ENCODE data around the gene PSMB8.
A peak's percentile ranks its signal among the peaks of the same experiment; 100 is the strongest.
"Not testable (repeated sequence)": the region's sequence is repeated elsewhere in the genome, so short reads cannot be mapped to it uniquely, and the experiment has no call there.

Gene PSMB8

DNA sequence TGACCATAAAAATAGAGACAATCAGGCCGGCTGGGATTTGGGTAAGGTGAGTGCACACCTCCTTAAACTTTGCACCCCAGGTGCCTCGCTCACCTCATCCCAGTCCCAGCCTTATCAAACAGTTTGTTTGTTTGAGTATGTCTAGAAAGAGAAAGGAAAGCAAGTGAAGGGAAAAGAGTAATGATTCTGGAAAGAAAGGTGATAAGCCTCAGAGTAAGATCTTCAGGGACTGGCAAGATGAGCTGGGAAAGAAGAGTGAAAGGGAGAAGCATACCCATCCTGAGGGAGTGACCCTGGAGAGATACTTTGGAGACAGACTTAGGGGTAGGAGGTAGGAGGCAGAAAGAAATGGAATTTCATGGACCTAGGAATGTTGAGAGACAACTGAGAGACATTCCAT, 7.0 kb downstream of the PSMB8 start:
- no peak for DNase-seq

DNA sequence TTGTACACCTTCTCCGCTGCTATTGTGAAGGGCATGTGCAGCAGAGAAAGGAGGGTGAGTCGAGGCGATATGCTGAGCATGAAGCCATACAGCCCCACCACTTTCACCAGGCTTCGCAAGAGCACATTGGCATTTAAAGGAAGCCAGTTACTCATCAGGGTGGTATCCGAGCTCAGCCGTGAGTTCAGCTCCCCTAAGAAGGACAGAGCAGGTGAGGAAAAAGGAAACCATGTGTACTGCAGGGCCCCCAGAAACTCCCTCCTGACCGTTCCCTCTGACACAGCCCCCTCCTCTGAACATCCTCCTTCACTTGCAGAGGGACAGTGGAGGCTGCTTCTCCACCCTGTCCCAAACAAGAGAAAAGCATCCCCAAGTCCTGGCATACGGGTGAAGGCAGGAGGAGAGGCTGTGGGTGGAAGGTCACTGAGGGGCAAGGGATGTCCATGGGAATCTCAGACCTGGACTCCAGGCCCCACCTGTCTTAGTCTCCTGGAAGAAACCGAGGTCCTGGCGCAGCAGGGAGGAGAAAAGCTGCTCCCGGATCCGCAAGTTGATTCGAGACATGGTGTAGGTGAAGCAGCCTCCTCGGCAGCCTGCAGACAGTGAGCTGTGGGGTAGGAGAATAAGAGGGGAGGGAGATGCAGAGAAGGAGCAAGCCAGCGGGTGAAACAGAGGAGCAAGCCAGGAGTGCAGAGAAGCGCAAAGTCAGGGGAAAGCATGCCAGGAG, 8.5 kb downstream of the PSMB8 start:
- no peak for DNase-seq

DNA sequence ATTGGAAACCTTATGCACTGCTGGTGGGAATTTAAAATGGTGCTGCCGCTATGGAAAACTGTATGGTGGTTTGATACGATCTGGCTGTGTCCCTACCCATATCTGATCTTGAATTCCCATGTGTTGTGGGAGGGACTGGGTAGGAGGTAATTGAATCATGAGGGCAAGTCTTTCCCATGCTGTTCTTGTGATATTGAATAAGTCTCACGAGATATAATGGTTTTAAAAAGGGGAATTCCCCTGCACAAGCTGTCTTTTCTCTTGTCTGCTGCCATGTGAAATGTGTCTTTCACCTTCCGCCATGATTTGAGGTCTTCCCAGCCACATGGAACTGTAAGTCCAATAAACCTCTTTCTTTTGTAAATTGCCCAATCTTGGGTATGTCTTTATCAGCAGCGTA, 10.2 kb downstream of the PSMB8 start:
- no peak for DNase-seq

GRCh38 chr6:32832535-32832934, 11.3 kb downstream of the PSMB8 start:
- DNase-seq, result no peak

DNA sequence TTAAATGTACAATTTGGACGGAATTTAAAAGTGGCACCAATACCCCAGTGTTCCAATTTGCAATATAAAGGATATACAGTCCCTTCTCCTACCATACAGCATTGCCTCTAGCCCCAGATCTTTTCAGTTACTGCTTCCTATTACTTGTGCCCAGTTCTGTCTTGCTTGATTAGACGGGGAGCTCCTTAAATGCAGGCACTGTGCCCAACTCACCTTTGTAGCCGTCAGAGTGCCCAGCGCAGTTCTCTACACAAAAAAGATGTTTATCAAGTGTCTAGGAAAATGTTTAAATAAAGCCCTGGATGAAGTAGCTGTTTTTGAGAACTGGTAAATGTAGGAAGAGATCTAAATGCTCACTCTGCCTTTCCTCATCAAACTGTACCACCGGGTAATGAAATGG, 12.9 kb downstream of the PSMB8 start:
- DNase-seq, result no peak

DNA sequence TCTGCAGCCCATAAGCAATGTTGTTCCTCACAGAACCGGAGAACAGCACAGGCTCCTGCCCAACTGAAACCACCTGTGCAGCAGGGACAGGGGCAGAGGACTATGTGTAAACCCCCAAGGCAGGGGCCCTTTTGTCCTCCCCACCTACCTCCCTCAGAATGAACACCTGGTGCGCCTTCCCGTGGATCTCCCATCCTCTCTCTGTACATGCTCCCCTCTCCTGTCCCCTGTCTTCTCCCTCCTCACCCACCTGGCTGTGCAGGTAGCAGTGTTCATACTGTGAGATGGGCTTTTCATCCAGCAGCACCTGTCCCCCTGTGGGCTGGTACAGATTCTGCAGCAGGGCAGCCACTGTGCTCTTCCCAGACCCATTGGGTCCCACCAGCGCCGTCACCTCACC, 13.8 kb downstream of the PSMB8 start:
- no peak for DNase-seq

- no peak for DNase-seq
These were observed 14.4 kb downstream of the PSMB8 start for GRCh38 chr6:32829495-32829894.

DNA sequence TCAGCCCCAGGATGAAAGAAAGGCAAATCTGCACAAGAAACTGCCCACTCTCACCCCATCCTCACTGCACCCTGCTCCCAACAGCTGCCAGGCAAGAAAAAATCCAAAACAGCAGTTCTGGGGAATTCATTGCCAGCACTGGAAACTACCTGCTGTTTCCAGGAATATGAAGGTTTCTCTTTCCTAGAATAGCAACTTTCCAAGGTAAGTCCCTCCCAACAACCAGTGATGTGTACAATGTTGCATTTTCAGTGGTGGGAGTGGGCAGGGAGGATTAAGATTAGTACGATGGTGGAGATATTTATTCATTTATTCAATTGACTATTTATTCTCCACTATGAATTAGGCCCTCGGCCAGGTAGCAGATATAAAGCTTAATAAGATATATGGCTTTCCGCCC, 16.8 kb downstream of the PSMB8 start:
- no peak for DNase-seq

- no peak for DNase-seq
These were observed 17.9 kb downstream of the PSMB8 start for GRCh38 chr6:32825966-32826365.

DNA sequence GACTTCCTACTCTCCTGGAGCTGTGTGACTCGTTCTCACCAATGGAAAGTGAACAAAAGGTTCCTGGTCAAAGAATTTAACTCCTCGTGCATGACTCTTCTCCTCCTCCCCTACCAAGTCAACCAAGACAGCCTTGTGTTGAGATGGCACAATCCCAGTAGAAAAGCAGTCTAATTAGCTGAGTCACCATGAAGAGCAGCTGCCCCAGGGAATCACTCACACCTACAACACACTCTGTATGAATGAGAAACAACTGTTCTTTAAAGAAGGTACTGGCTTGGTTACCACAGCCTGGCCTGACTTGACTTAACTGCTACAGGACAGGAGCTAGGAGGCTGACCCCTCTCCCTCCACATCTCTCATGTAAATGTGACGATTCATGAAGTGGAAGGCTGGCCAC, 24.1 kb downstream of the PSMB8 start:
- no peak for DNase-seq

DNA sequence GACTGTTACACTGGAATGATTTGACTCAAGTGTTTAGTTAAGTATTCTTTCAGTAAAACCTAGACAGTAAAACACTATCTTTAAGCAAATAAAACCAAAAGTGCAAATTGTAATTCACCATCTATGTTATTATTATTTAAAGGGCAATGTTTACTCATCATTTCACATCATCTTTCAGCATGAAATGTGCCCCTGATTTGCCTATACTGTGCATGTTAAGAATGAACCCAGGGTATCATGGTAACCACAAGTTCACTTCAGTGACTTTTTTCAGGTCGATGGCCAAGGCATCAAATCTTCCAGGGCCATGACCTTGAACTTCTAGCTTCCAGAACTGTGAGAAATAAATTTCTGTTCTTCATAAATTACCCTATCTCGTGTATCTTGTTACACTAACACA, 25.0 kb downstream of the PSMB8 start:
- no peak for DNase-seq

DNA sequence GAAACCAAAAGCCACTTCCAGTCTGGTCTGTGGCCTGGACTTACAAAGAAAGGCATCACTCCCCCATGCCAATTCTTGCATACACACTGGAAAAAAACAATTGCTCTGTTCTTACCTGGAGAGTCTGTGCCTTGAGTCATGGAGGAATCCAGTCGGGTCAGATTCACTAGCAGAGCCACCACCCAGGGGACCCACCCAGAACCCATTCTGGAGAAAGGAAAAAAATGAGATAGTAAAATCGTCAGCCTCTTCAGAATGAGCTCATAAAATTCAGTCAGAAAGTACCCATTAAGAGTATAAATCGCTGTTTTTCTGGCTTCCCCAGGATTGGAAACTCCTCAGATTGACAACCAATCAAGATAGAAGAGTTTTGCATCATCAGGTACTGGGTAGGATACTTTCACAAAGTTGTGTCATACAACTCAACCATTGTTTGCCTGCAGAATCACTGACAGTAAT, 27.1 kb downstream of the PSMB8 start, which contains the start of gene HLA-DOB:
HLA-DOB (minus strand) TSS at position 257 of the 459 bp plus-strand sequence; CDS start at position 206, 51 bp downstream.
- no peak for DNase-seq

DNA sequence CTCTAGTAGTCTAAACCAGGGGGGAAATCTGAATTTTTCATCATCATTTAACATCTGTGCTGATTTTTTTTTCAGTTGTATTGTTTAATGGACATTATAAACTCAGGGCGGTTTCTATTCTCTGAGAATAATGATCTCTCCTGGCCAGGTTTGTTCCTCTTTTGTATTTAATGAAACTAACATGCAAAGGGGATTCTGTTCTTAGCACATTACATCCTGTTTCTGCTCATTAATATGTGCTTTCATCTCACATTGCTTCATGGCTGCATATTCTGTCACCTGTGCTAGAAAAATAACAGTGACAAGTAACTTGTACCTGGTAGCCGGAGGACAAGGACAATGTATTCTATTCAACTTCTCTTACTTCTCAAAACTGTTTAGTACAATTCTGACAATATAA, 27.9 kb downstream of the PSMB8 start:
- DNase-seq, result no peak

DNA sequence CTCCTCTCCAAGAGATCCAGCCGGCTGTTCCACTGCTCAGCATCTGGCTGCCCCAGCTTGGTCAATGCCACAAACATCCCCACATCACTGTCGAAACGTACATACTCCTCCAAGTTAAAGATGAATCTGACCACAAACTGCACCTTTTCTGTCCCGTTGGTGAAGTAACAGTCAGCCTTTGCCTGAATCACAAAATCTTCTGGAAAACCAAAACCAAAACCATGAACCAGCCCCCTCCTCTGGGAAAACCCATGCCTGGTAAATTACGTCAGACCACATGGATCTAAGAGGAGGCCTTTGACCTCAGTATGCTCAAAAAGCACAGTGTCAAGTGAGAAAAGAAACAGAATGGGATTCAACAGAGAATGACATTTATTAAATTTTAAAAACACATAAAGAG, 28.7 kb downstream of the PSMB8 start:
- no peak for DNase-seq

DNA sequence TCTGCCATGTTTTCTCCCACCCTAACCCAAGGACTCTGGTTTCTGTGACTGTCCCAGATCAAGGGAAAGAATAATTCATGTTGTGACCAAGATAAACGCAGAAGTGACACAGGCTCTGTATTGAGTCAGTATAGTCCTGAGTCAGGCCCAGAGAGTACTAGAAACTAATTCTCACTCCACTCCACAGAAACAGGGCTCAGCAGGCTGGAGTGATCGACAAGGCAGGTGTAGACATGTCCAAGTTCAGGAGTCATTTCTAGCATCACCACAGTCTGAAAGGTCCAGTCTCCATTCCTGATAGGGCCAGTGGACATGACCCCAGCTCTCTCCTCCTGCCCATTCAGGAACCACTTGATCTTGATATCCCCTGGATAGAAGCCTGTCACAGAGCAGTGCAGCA, 29.7 kb downstream of the PSMB8 start:
- DNase-seq, result no peak

GRCh38 chr6:32809171-32809570, 34.7 kb downstream of the PSMB8 start:
- no peak for DNase-seq

GRCh38 chr6:32807020-32807580, 36.7 kb downstream of the PSMB8 start:
- no peak for DNase-seq

DNA sequence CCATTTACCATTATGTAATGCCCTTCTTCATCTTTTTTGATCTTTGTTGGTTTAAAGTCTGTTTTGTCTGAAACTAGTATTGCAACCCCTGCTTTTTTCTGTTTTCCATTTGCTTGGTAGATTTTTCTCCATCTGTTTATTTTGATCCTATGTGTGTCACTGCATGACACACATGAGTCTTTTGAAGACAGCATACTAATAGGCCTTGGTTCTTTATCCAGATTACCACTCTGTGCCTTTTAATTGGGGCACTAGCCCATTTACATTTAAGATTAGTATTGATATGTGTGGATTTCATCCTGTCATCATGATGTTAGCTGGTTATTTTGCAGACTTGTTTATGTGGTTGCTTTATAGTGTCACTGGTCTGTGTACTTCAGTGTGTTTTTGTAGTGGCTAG, 38.4 kb downstream of the PSMB8 start:
- DNase-seq, result not testable (repeated sequence)

GRCh38 chr6:32803416-32803815, 40.4 kb downstream of the PSMB8 start:
- no peak for DNase-seq

- DNase-seq, result no peak
These were observed 44.1 kb downstream of the PSMB8 start for GRCh38 chr6:32799740-32800139.

DNA sequence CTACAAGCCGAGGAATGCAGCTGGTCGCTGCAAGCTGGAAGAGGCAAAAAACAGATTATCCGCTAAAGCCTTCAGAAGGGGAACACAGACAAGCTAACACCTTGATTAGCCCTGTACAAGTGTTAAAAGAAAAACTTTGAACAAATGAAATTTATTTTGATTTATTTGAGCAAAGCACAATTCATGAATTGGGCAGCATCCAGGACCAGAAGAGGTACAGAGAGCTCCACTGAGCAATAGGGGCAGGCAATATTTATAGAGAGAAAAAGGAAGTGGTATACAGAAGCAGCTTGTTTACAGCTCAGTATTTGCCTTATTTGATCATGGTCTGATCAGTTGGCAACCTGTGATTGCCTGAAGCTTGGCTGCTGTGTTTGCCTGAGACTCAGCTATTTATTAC, 44.7 kb downstream of the PSMB8 start:
- DNase-seq, result no peak

DNA sequence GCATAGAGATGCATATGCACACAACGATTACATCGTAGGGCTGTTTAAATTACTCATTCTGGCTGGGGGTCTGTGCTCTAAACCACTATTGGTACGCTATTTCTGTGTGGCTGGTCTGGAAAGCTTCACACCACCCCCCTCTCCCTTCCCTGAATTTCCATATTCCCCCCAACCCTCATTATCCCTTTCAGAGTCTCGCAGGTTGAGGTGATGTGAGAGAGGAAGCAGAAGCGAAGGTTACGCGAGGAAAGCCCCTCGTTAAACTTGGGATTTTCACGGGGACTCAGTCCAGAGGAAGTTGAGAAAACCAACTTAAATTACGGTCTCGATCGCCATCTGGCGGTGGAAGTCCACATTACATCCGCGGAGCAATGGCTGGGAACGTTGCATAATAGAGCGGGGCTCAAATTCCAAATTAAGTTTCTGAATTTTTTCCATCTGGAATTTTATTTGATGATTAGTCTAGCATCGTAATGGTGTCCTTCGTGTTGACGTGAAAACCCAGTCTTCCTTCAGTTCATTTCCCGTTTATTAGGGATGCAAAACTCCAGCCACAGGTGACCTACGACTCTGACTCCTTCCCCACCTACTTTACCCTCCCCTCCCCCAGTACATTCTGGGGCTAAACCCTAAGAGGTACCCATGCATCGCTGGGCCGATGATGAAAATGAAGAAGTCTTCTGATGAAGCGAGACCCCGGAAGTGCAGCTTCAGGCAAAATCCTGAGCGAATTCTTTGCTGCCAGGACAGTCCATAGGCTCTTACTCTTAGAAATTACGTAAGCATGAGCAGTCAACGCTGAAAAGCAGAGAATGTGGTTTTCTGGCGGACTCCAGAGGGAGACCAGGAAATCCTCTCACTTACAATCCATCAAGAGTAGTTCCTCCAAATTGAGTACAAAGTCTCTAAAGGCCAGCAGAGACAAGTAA, 46.7 kb downstream of the PSMB8 start:
- DNase-seq, result peak; percentile 75

GRCh38 chr6:32794510-32794909, 49.3 kb downstream of the PSMB8 start:
- DNase-seq, result no peak
